HepG2 (cell line): ENCODE measurements around the gene MFSD8. TPM values are rescaled to one million over a fixed set of nuclear protein-coding genes. Genes with fewer than 3 reads are reported as not detected.
A peak's percentile ranks its signal among the peaks of the same experiment; 100 is the strongest.

Experiments
- ATAD3A ChIP-seq: sonication (generic); formaldehyde crosslinking; IDR thresholded peaks from 2 replicates; pipeline ENCODE4 v1.4.0; 2020; ENCODE audit warnings: missing genetic modification reagents
- ATF1 ChIP-seq: IDR thresholded peaks from 2 replicates; pipeline ENCODE4 v1.6.1; 2016; ENCODE audit warnings: mild to moderate bottlenecking, control low read depth
- CENPX ChIP-seq: sonication (generic); formaldehyde crosslinking; IDR thresholded peaks from 2 replicates; pipeline ENCODE4 v1.9.0; 2021; ENCODE audit warnings: mild to moderate bottlenecking, missing genetic modification reagents, moderate library complexity
- CHD2 ChIP-seq: IDR thresholded peaks from 2 replicates; pipeline ENCODE4 v1.6.1; 2011; ENCODE audit warnings: low read depth, low read length, improper control_type of control experiment
- DMAP1 ChIP-seq: IDR thresholded peaks from 2 replicates; pipeline ENCODE4 v1.6.1; 2016
- ETV5 ChIP-seq: IDR thresholded peaks from 2 replicates; pipeline ENCODE4 v1.6.1; 2018; ENCODE audit warnings: missing biosample characterization, missing genetic modification reagents, inconsistent platforms, borderline replicate concordance
- HNRNPUL1 ChIP-seq: fragments of 200-400 bp; formaldehyde crosslinking; IDR thresholded peaks from 2 replicates; pipeline ENCODE4 v1.6.1; 2017; ENCODE audit warnings: low read depth, mild to moderate bottlenecking, low read length, moderate library complexity
- ISL2 ChIP-seq: sonication (generic); formaldehyde crosslinking; IDR thresholded peaks from 2 replicates; pipeline ENCODE4 v1.5.0; 2020; ENCODE audit warnings: missing genetic modification reagents
- KDM1A ChIP-seq: IDR thresholded peaks from 2 replicates; pipeline ENCODE4 v1.6.1; 2016; ENCODE audit warnings: missing compliant biosample characterization
- SMARCC2 ChIP-seq: fragments of 450-650 bp; IDR thresholded peaks from 2 replicates; pipeline ENCODE4 v1.6.1; 2017; ENCODE audit warnings: antibody characterized with exemption, mild to moderate bottlenecking
- THYN1 ChIP-seq: sonication (generic); formaldehyde crosslinking; IDR thresholded peaks from 2 replicates; pipeline ENCODE4 v1.8.1; 2023; ENCODE audit warnings: low read depth, mild to moderate bottlenecking, moderate library complexity, missing genetic modification reagents, borderline replicate concordance
- ZBTB21 ChIP-seq: sonication (generic); formaldehyde crosslinking; IDR thresholded peaks from 2 replicates; pipeline ENCODE4 v1.4.0; 2020; ENCODE audit warnings: missing genetic modification reagents
- ZC3H4 ChIP-seq: sonication (generic); formaldehyde crosslinking; IDR thresholded peaks from 2 replicates; pipeline ENCODE4 v1.4.0; 2020; ENCODE audit warnings: missing genetic modification reagents, borderline replicate concordance
- ZFP41 ChIP-seq: sonication (generic); formaldehyde crosslinking; IDR thresholded peaks from 2 replicates; pipeline ENCODE4 v1.4.0; 2020; ENCODE audit warnings: mild to moderate bottlenecking, missing genetic modification reagents, borderline replicate concordance
- ZFP82 ChIP-seq: sonication (generic); formaldehyde crosslinking; IDR thresholded peaks from 2 replicates; pipeline ENCODE4 v1.5.1; 2020; ENCODE audit warnings: mild to moderate bottlenecking, missing genetic modification reagents, borderline replicate concordance
- ZNF12 ChIP-seq: sonication (generic); formaldehyde crosslinking; IDR thresholded peaks from 2 replicates; pipeline ENCODE4 v1.5.0; 2020; ENCODE audit warnings: missing genetic modification reagents
- ZNF136 ChIP-seq: sonication (generic); formaldehyde crosslinking; IDR thresholded peaks from 2 replicates; pipeline ENCODE4 v1.8.1; 2022; ENCODE audit warnings: low read depth, mild to moderate bottlenecking, moderate library complexity, missing genetic modification reagents
- ZNF329 ChIP-seq: sonication (generic); formaldehyde crosslinking; IDR thresholded peaks from 2 replicates; pipeline ENCODE4 v1.9.0; 2021; ENCODE audit warnings: low read depth, mild to moderate bottlenecking, missing genetic modification reagents
- ZNF572 ChIP-seq: sonication (generic); formaldehyde crosslinking; IDR thresholded peaks from 2 replicates; pipeline ENCODE4 v1.5.1; 2020; ENCODE audit warnings: mild to moderate bottlenecking, missing genetic modification reagents
- ZNF776 ChIP-seq: sonication (generic); formaldehyde crosslinking; IDR thresholded peaks from 2 replicates; pipeline ENCODE4 v1.4.0; 2020; ENCODE audit warnings: mild to moderate bottlenecking, missing genetic modification reagents
- ZNF841 ChIP-seq: sonication (generic); formaldehyde crosslinking; IDR thresholded peaks from 2 replicates; pipeline ENCODE4 v1.8.1; 2023; ENCODE audit warnings: missing genetic modification reagents, borderline replicate concordance
- polyA plus RNA-seq, 8 experiments: library from polyadenylated mRNA; depleted of rRNA in 3 of 8; stranded (reverse) in 7 of 8; unstranded in 1 of 8; fragments of >200 nt; fragmentation: Illumina TruSeq in 4 of 8; extraction: Trizol in 4 of 8; gene quantifications; 2 replicates each; pipeline versions ENCODE4 v1.2.1 to v1.2.3, GENCODE V29; 2011 to 2016; ENCODE audit warnings: low read depth in 4 of 8, missing spikeins in 1 of 8, mixed read lengths in 1 of 8; ENCODE audit not compliant: insufficient read depth in 1 of 8
- total RNA-seq, 5 experiments: library from RNA; depleted of rRNA; stranded (reverse); fragments of >200 nt; fragmentation: Illumina TruSeq; extraction: Trizol; gene quantifications; 2 replicates each; pipeline ENCODE4 v1.2.3, GENCODE V29; 2016; ENCODE audit warnings: low read depth in 1 of 5
- TF ChIP-seq, protein P1 (sequence below): sonication (generic); formaldehyde crosslinking; IDR thresholded peaks from 2 replicates; pipeline ENCODE4 v1.5.0; 2020; ENCODE audit warnings: mild to moderate bottlenecking, missing genetic modification reagents, borderline replicate concordance
- TF ChIP-seq, protein P2 (sequence below): sonication (generic); formaldehyde crosslinking; IDR thresholded peaks from 2 replicates; pipeline ENCODE4 v1.8.1; 2023; ENCODE audit warnings: mild to moderate bottlenecking, missing genetic modification reagents
- TF ChIP-seq, protein P3 (sequence below): sonication (generic); formaldehyde crosslinking; IDR thresholded peaks from 2 replicates; pipeline ENCODE4 v1.8.0; 2022; ENCODE audit warnings: mild to moderate bottlenecking, missing genetic modification reagents
- TF ChIP-seq, protein P4 (sequence below): sonication (generic); formaldehyde crosslinking; IDR thresholded peaks from 2 replicates; pipeline ENCODE4 v1.4.0; 2020; ENCODE audit warnings: missing genetic modification reagents

Gene MFSD8
- total and polyA plus RNA-seq, 2 of the 13 experiments (the other 11 are each of a cell fraction or from before 2014, with no cell fraction given): 24.8 to 25.5 TPM

DNA sequence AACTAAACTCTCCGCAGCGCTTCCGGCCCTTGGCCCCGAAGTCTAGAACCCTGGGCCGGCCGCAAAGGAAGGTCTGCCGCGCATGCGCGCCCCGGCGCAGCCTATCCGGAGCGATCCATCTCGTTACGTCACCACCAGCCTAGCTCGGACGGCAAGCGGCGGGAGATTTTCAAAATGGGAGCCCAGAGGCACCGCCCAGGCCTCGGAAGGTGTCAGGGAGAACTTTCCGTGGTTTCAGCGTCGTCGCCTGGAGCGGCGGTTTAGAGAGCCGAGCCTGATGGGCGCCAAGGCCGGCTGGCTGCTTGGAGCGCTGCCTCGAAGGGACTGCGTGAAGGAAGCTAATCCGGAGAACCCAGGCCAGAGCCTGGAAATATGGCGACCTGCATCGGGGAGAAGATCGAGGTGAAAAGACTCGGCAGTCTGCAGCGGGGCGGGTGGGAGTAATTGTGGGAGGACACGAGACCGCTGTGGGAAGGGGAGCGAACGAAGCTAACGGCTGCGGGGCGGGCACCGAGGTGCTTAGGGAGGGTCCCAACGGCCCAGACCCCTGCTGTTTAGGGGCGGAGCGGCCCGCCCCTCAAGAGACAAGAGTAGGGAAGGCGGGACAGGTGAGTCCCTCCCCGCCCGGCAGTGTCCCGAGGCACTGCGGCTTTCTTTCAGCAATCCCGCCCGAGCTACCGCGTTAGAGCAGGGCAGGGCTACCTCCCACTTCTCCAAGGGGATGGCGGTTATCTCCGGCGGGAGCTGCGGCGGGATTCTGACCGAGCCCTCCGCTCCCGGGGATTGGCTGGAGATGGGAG, 84.0 kb downstream of the MFSD8 start, which contains the start of gene PLK4 (continued):
- TF ChIP-seq, protein P1, sequence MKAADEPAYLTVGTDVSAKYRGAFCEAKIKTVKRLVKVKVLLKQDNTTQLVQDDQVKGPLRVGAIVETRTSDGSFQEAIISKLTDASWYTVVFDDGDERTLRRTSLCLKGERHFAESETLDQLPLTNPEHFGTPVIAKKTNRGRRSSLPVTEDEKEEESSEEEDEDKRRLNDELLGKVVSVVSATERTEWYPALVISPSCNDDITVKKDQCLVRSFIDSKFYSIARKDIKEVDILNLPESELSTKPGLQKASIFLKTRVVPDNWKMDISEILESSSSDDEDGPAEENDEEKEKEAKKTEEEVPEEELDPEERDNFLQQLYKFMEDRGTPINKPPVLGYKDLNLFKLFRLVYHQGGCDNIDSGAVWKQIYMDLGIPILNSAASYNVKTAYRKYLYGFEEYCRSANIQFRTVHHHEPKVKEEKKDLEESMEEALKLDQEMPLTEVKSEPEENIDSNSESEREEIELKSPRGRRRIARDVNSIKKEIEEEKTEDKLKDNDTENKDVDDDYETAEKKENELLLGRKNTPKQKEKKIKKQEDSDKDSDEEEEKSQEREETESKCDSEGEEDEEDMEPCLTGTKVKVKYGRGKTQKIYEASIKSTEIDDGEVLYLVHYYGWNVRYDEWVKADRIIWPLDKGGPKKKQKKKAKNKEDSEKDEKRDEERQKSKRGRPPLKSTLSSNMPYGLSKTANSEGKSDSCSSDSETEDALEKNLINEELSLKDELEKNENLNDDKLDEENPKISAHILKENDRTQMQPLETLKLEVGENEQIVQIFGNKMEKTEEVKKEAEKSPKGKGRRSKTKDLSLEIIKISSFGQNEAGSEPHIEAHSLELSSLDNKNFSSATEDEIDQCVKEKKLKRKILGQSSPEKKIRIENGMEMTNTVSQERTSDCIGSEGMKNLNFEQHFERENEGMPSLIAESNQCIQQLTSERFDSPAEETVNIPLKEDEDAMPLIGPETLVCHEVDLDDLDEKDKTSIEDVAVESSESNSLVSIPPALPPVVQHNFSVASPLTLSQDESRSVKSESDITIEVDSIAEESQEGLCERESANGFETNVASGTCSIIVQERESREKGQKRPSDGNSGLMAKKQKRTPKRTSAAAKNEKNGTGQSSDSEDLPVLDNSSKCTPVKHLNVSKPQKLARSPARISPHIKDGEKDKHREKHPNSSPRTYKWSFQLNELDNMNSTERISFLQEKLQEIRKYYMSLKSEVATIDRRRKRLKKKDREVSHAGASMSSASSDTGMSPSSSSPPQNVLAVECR (CRISPR knock-in tag): peak; percentile 100
- TF ChIP-seq CHD2 (no peak; the same call in 1 of the 2 replicates), ISL2 (CRISPR knock-in tag) (no peak; the same call in 1 of the 2 replicates), ZBTB21 (CRISPR knock-in tag) (no peak; the same call in 1 of the 2 replicates), HNRNPUL1 (no peak), ZNF841 (CRISPR knock-in tag) (no peak), ZNF572 (CRISPR knock-in tag) (no peak), ZNF136 (CRISPR knock-in tag) (0 out of 2 replicates have a peak, but pooled peaks have one; percentile 27), THYN1 (CRISPR knock-in tag) (0 out of 2 replicates have a peak, but pooled peaks have one; percentile 43), ZNF329 (CRISPR knock-in tag) (0 out of 2 replicates have a peak, but pooled peaks have one; percentile 49), ATF1 (CRISPR knock-in tag) (peak; percentile 91), ETV5 (CRISPR knock-in tag) (peak; percentile 89), DMAP1 (CRISPR knock-in tag) (peak; percentile 95; the same call in 1 of the 2 replicates), ZNF12 (peak; percentile 19; the same call in 1 of the 2 replicates), ZFP82 (CRISPR knock-in tag) (no peak), SMARCC2 (no peak), ZFP41 (CRISPR knock-in tag) (no peak), CENPX (no peak), ZNF776 (CRISPR knock-in tag) (peak; percentile 68; the same call in 1 of the 2 replicates), KDM1A (CRISPR knock-in tag) (no peak), ATAD3A (CRISPR knock-in tag) (no peak), ZC3H4 (no peak)
- TF ChIP-seq, protein P2, sequence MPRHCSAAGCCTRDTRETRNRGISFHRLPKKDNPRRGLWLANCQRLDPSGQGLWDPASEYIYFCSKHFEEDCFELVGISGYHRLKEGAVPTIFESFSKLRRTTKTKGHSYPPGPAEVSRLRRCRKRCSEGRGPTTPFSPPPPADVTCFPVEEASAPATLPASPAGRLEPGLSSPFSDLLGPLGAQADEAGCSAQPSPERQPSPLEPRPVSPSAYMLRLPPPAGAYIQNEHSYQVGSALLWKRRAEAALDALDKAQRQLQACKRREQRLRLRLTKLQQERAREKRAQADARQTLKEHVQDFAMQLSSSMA: no peak
- TF ChIP-seq, protein P3, sequence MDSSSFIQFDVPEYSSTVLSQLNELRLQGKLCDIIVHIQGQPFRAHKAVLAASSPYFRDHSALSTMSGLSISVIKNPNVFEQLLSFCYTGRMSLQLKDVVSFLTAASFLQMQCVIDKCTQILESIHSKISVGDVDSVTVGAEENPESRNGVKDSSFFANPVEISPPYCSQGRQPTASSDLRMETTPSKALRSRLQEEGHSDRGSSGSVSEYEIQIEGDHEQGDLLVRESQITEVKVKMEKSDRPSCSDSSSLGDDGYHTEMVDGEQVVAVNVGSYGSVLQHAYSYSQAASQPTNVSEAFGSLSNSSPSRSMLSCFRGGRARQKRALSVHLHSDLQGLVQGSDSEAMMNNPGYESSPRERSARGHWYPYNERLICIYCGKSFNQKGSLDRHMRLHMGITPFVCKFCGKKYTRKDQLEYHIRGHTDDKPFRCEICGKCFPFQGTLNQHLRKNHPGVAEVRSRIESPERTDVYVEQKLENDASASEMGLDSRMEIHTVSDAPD: 0 out of 2 replicates have a peak, but pooled peaks have one; percentile 63
- TF ChIP-seq, protein P4, sequence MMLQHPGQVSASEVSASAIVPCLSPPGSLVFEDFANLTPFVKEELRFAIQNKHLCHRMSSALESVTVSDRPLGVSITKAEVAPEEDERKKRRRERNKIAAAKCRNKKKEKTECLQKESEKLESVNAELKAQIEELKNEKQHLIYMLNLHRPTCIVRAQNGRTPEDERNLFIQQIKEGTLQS (CRISPR knock-in tag): no peak
